HCT116 (cell line): ENCODE measurements around the gene PIN1.

Source experiments
- CEBPB ChIP-seq: IDR thresholded peaks from 2 replicates; pipeline ENCODE4 v1.6.1; 2012; ENCODE audit warnings: low read depth
- CTCF ChIP-seq, 3 experiments: fragments of 200-600 bp in 1 of 3; sonication (generic) in 1 of 3; IDR thresholded peaks in 2 of 3; conservative IDR thresholded peaks in 1 of 3; 2 replicates each; pipeline ENCODE4 v1.5.1; 2012 to 2017; ENCODE audit warnings: low read depth in 2 of 3, low read length in 2 of 3, antibody characterized with exemption in 1 of 3, borderline replicate concordance in 1 of 3, control low read depth in 1 of 3, mild to moderate bottlenecking in 1 of 3, mixed read lengths in 1 of 3, mixed run types in 1 of 3, moderate library complexity in 1 of 3; ENCODE audit not compliant: insufficient read depth in 1 of 3
- EGR1 ChIP-seq: IDR thresholded peaks from 2 replicates; pipeline ENCODE4 v1.6.1; 2012; ENCODE audit warnings: low read depth
- EZH2 ChIP-seq: fragments of 200-600 bp; sonication (generic); IDR thresholded peaks from 2 replicates; pipeline ENCODE4 v1.6.1; 2017; ENCODE audit warnings: antibody characterized with exemption, mixed run types
- EZH2phosphoT487 ChIP-seq: fragments of 200-600 bp; IDR thresholded peaks from 2 replicates; pipeline ENCODE4 v1.6.1; 2018; ENCODE audit warnings: antibody characterized with exemption, borderline replicate concordance
- MAX ChIP-seq: IDR thresholded peaks from 2 replicates; pipeline ENCODE4 v1.6.1; 2012
- POLR2A ChIP-seq: IDR thresholded peaks from 2 replicates; pipeline ENCODE4 v1.7.0; 2011; ENCODE audit warnings: borderline replicate concordance; ENCODE audit not compliant: insufficient read depth, insufficient read length; ENCODE audit errors: extremely low read depth
- POLR2AphosphoS5 ChIP-seq: IDR thresholded peaks from 2 replicates; pipeline ENCODE4 v1.6.1; 2011; ENCODE audit warnings: mild to moderate bottlenecking, low read depth, low read length, moderate library complexity
- RAD21 ChIP-seq: IDR thresholded peaks from 2 replicates; pipeline ENCODE4 v1.6.1; 2012; ENCODE audit warnings: low read depth, mild to moderate bottlenecking
- SP1 ChIP-seq: IDR thresholded peaks from 2 replicates; pipeline ENCODE4 v1.6.1; 2012; ENCODE audit warnings: low read depth
- SRF ChIP-seq: IDR thresholded peaks from 2 replicates; pipeline ENCODE4 v1.6.1; 2012; ENCODE audit warnings: low read depth
- TCF7L2 ChIP-seq: IDR thresholded peaks from 2 replicates; pipeline ENCODE4 v1.7.0; 2011; ENCODE audit warnings: borderline replicate concordance, inconsistent platforms; ENCODE audit not compliant: insufficient read depth, insufficient read length; ENCODE audit errors: extremely low read depth
- YY1 ChIP-seq: IDR thresholded peaks from 2 replicates; pipeline ENCODE4 v1.6.1; 2011; ENCODE audit warnings: low read length, low read depth, moderate library complexity, mild to moderate bottlenecking; ENCODE audit not compliant: insufficient replicate concordance; ENCODE audit errors: extremely low read depth
- ZBTB33 ChIP-seq: IDR thresholded peaks from 2 replicates; pipeline ENCODE4 v1.6.1; 2011; ENCODE audit warnings: mild to moderate bottlenecking, low read length, moderate library complexity; ENCODE audit not compliant: insufficient replicate concordance; ENCODE audit errors: extremely low read depth

GRCh38 chr19:9848762-9849161 is 13.6 kb downstream of the PIN1 start:
- no peak for TF ChIP-seq ZBTB33
- no peak for TF ChIP-seq CTCF (IDR thresholded peaks at IDR 0.05 in 2 of 3, conservative IDR thresholded peaks at IDR 0.05 in 1 of 3; ENCODE audit: borderline replicate concordance in 1 of 3, insufficient read depth in 1 of 3, low read depth in 2 of 3, low read length in 2 of 3)
- TF ChIP-seq POLR2A: no peak
- no peak for TF ChIP-seq TCF7L2
- TF ChIP-seq EZH2: no peak
- no peak for TF ChIP-seq CEBPB
- TF ChIP-seq RAD21: no peak
- TF ChIP-seq SRF: no peak
- TF ChIP-seq SP1: no peak
- TF ChIP-seq YY1: no peak
- TF ChIP-seq EZH2phosphoT487: no peak
- TF ChIP-seq POLR2AphosphoS5: no peak
- no peak for TF ChIP-seq MAX
- no peak for TF ChIP-seq EGR1
